MM.1S (cell line): ENCODE data around the gene MRPS35.

Experiments used
- DNase-seq: peaks from one replicate; pipeline ENCODE4 v3.0.0-alpha.2; 2015
- H2AFZ ChIP-seq: fragments of 300-600 bp; sonication (generic); 2 replicates; pipeline ENCODE4 v1.6.0; 2016; ENCODE audit warnings: antibody characterized with exemption, low read length
- H3F3A ChIP-seq: fragments of 300-600 bp; sonication (generic); 2 replicates; pipeline ENCODE4 v1.6.1; 2016; ENCODE audit warnings: mild to moderate bottlenecking, antibody characterized with exemption, low read length, moderate library complexity, mixed read lengths; ENCODE audit not compliant: insufficient read depth
- H3K27ac ChIP-seq: fragments of 300-600 bp; sonication (generic); 2 replicates; pipeline ENCODE4 v1.5.1; 2016; ENCODE audit warnings: mild to moderate bottlenecking, low read length
- H3K27me3 ChIP-seq: fragments of 300-600 bp; sonication (generic); replicated peaks from 2 replicates; pipeline ENCODE4 v1.6.0; 2016; ENCODE audit warnings: low read length; ENCODE audit not compliant: insufficient read depth
- H3K36me3 ChIP-seq: fragments of 300-600 bp; sonication (generic); replicated peaks from 2 replicates; pipeline ENCODE4 v1.6.1; 2016; ENCODE audit warnings: mild to moderate bottlenecking, low read length, mixed read lengths; ENCODE audit not compliant: insufficient read depth
- H3K4me1 ChIP-seq: fragments of 300-600 bp; sonication (generic); 2 replicates; pipeline ENCODE4 v1.6.1; 2016; ENCODE audit warnings: low read length, mixed read lengths
- H3K4me2 ChIP-seq: fragments of 300-600 bp; sonication (generic); 2 replicates; pipeline ENCODE4 v1.6.0; 2016; ENCODE audit warnings: low read depth, low read length
- H3K4me3 ChIP-seq: fragments of 300-600 bp; sonication (generic); 2 replicates; pipeline ENCODE4 v1.5.1; 2016; ENCODE audit warnings: low read length, mixed read lengths
- H3K79me2 ChIP-seq: fragments of 300-600 bp; sonication (generic); 2 replicates; pipeline ENCODE4 v1.6.1; 2016; ENCODE audit warnings: mixed run types, low read length, mixed read lengths
- H3K9ac ChIP-seq: fragments of 300-600 bp; sonication (generic); 2 replicates; pipeline ENCODE4 v1.6.1; 2016; ENCODE audit warnings: low read length, mixed read lengths
- H3K9me2 ChIP-seq: fragments of 300-600 bp; sonication (generic); replicated peaks from 2 replicates; pipeline ENCODE4 v1.6.1; 2016; ENCODE audit warnings: mild to moderate bottlenecking, low read length, mixed read lengths; ENCODE audit not compliant: insufficient read depth
- H3K9me3 ChIP-seq: fragments of 300-600 bp; sonication (generic); replicated peaks from 2 replicates; pipeline ENCODE4 v1.6.1; 2016; ENCODE audit warnings: mild to moderate bottlenecking, low read length, mixed read lengths; ENCODE audit not compliant: insufficient read depth
- H4K20me1 ChIP-seq: fragments of 300-600 bp; sonication (generic); 2 replicates; pipeline ENCODE4 v1.6.1; 2016; ENCODE audit warnings: mild to moderate bottlenecking, low read length, moderate library complexity, mixed read lengths; ENCODE audit not compliant: insufficient read depth
- EZH2 ChIP-seq: fragments of 300-600 bp; sonication (generic); optimal IDR thresholded peaks from 2 replicates; pipeline ENCODE3; 2017; ENCODE audit warnings: low read depth, mild to moderate bottlenecking, antibody characterized with exemption, low read length, mixed read lengths
- EZH2phosphoT487 ChIP-seq: fragments of 300-600 bp; sonication (generic); IDR thresholded peaks from 2 replicates; pipeline ENCODE4 v1.6.1; 2018; ENCODE audit warnings: antibody characterized with exemption, low read length
- TF ChIP-seq, protein P1 (sequence below): fragments of 300-600 bp; sonication (generic); IDR thresholded peaks from 2 replicates; pipeline ENCODE4 v1.5.1; 2016; ENCODE audit warnings: antibody characterized with exemption, low read length, mixed read lengths

MRPS35 gene

GRCh38 chr12:27779920-27780611, 69.4 kb downstream of the MRPS35 start, which contains the start of the genes KLHL42 and MANSC4:
Gene KLHL42, plus strand, starts transcription at chr12:27780233. Its CDS starts 98 bp downstream, at chr12:27780331.
Gene MANSC4, minus strand, starts transcription at chr12:27780236. Its CDS starts 8,960 bp downstream, at chr12:27771276.
- no peaks in the 10 kb centered on the region for H4K20me1 ChIP-seq
- no peaks in the 10 kb centered on the region for H3F3A ChIP-seq
- peak within 1 kb of the TSS; percentile 83 for H3K4me3 ChIP-seq
- DNase-seq, result peak; percentile 69
- peak within 1 kb of the TSS; percentile 83 for H3K9ac ChIP-seq
- H3K27me3 ChIP-seq, result no peaks in the 10 kb centered on the region
- H3K4me2 ChIP-seq, result peak within 1 kb of the TSS; percentile 95
- H3K36me3 ChIP-seq, result no peaks in the 10 kb centered on the region
- H3K79me2 ChIP-seq, result peaks cover 29% of the 10 kb centered on the region
- peak within 1 kb of the TSS; percentile 45; the same call in 1 of the 2 replicates for H3K27ac ChIP-seq
- TF ChIP-seq EZH2phosphoT487, result no peak
- TF ChIP-seq EZH2, result no peak
- TF ChIP-seq, protein P1, sequence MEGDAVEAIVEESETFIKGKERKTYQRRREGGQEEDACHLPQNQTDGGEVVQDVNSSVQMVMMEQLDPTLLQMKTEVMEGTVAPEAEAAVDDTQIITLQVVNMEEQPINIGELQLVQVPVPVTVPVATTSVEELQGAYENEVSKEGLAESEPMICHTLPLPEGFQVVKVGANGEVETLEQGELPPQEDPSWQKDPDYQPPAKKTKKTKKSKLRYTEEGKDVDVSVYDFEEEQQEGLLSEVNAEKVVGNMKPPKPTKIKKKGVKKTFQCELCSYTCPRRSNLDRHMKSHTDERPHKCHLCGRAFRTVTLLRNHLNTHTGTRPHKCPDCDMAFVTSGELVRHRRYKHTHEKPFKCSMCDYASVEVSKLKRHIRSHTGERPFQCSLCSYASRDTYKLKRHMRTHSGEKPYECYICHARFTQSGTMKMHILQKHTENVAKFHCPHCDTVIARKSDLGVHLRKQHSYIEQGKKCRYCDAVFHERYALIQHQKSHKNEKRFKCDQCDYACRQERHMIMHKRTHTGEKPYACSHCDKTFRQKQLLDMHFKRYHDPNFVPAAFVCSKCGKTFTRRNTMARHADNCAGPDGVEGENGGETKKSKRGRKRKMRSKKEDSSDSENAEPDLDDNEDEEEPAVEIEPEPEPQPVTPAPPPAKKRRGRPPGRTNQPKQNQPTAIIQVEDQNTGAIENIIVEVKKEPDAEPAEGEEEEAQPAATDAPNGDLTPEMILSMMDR, result no peak
- H3K9me2 ChIP-seq, result no peaks in the 10 kb centered on the region
- peaks cover 8% of the 10 kb centered on the region for H3K4me1 ChIP-seq
- no peaks in the 10 kb centered on the region for H3K9me3 ChIP-seq
- H2AFZ ChIP-seq, result peak within 1 kb of the TSS; percentile 93

DNA sequence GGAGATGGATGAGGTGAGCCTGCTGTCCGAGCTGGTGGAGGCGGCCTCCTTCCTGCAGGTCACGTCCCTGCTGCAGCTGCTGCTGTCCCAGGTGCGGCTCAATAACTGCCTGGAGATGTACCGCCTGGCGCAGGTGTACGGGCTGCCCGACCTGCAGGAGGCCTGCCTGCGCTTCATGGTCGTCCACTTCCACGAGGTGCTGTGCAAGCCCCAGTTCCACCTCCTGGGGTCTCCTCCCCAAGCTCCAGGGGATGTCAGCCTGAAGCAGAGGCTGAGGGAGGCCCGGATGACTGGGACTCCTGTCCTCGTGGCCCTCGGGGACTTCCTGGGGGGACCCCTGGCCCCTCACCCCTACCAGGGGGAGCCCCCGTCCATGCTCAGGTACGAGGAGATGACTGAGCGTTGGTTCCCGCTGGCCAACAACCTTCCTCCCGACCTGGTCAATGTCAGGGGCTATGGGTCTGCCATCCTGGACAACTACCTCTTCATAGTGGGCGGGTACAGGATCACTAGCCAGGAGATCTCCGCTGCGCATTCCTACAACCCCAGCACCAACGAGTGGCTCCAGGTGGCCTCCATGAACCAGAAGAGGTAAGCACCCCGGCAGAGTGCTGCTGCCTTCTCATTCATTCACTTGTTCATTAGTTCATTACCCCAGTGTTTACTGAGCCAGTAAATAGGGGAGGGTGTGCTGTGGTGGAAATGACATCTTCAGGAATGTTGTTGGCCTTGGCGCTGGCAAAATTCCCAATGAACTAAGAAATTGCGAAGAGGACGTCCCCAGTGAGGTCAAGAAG, 70.2 kb downstream of the MRPS35 start:
- H3K36me3 ChIP-seq, result no peaks in the 10 kb centered on the region
- no peaks in the 10 kb centered on the region for H3K9me3 ChIP-seq
- H3K9ac ChIP-seq, result peak overlapping the region; percentile 83
- H3K4me2 ChIP-seq, result peak overlapping the region; percentile 95
- H3F3A ChIP-seq, result no peaks in the 10 kb centered on the region
- TF ChIP-seq, protein P1, result no peak
- TF ChIP-seq EZH2 (no peak), EZH2phosphoT487 (no peak)
- peaks cover 31% of the 10 kb centered on the region for H3K79me2 ChIP-seq
- H4K20me1 ChIP-seq, result no peaks in the 10 kb centered on the region
- peak overlapping the region; percentile 83 for H3K4me3 ChIP-seq
- H3K9me2 ChIP-seq, result no peaks in the 10 kb centered on the region
- H2AFZ ChIP-seq, result peak overlapping the region; percentile 93
- peak; percentile 55 for DNase-seq
- H3K27me3 ChIP-seq, result no peaks in the 10 kb centered on the region
- H3K27ac ChIP-seq, result peak overlapping the region; percentile 45; the same call in 1 of the 2 replicates
- peaks cover 8% of the 10 kb centered on the region for H3K4me1 ChIP-seq

DNA sequence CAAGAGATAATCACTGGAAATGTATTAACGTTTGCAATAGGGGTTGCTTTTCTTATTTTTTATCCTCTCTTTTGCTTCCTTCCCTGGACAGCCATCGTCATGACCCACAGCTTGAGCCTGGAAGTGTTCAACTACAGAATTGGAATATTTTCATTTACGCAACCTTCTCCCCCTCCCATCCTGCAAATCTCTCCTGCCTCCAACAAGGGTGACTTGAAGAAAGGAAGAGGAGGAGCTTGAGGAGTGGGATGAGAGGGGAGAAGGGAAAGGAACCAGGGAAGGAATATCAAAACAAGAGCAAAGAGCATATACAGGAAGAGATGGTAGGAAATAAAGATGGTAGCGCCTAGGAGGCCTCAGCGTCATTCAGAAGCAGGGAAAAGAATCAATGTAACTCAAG, 71.0 kb downstream of the MRPS35 start:
- peaks cover 8% of the 10 kb centered on the region for H3K4me1 ChIP-seq
- TF ChIP-seq, protein P1, result no peak
- TF ChIP-seq EZH2phosphoT487 (no peak), EZH2 (no peak)

More for the DNA sequence above, 71.0 kb downstream of the MRPS35 start:
- no peaks in the 10 kb centered on the region for H3K36me3 ChIP-seq
- H3K27me3 ChIP-seq, result no peaks in the 10 kb centered on the region
- no peak overlapping the region for H3K4me3 ChIP-seq
- H3K4me2 ChIP-seq, result peak overlapping the region; percentile 95; the same call in 1 of the 2 replicates
- no peaks in the 10 kb centered on the region for H3K9me2 ChIP-seq
- no peak overlapping the region for H2AFZ ChIP-seq
- H3K9me3 ChIP-seq, result no peaks in the 10 kb centered on the region
- H3K27ac ChIP-seq, result no peak overlapping the region
- DNase-seq, result no peak
- H3K79me2 ChIP-seq, result peaks cover 31% of the 10 kb centered on the region
- no peaks in the 10 kb centered on the region for H3F3A ChIP-seq
- no peaks in the 10 kb centered on the region for H4K20me1 ChIP-seq
- H3K9ac ChIP-seq, result no peak overlapping the region
